Measurements from ENCODE around the gene ZNF598. TPM values are rescaled to one million over a fixed set of nuclear protein-coding genes. Genes with fewer than 3 reads are reported as not detected.

The ZNF598 gene
- polyA plus RNA-seq, 4 donors, result 26.7 to 51.9 (median 29.7) TPM

DNA sequence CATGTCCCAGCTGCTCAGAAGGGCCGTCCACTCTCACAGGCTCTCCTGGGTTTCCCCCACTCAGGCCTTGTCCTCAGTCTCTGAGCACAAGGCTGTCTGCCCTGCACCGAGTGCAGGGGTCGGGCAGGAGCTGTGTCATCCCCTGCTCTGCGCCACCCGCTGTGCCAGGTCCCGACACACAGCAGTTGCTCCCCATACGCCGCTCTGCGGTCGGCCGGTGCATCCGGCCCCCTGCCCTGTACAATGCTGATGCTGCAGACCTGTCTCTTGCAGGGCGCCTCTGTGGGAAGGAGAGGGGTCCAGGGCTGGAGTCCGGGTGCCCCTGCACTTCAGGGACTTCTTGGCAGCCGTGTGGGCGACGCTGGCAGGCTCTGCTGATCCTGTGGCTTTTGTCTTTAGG, 44.3 kb upstream of the ZNF598 start:
- Histone ChIP-seq H3K4me3 (ENCODE audit: low read depth in 1 of 3, low read length in 3 of 3) (no peak overlapping the region), H3K9me3 (ENCODE audit: control insufficient read depth in 2 of 2, insufficient read depth in 1 of 2, low read depth in 1 of 2, low read length in 1 of 2) (no peaks in the 10 kb centered on the region), H3K36me3 (ENCODE audit: control insufficient read depth in 3 of 3, insufficient read depth in 2 of 3, low read depth in 1 of 3, low read length in 3 of 3) (peaks cover 3 to 85% (median 13%) of the 10 kb centered on the region in 3 donors), H3K27me3 (ENCODE audit: control insufficient read depth in 3 of 3, insufficient read depth in 3 of 3, low read length in 3 of 3) (no peaks in the 10 kb centered on the region), H3K27ac (ENCODE audit: low read depth in 1 of 3, low read length in 2 of 3) (no peak overlapping the region), H3K4me1 (ENCODE audit: control insufficient read depth in 3 of 3, insufficient read depth in 2 of 3, low read depth in 1 of 3, low read length in 2 of 3) (peaks cover 0 to under 1% (median 0%) of the 10 kb centered on the region in 3 donors)
- WGBS, 3 donors, result 96 to 97% (median 96%) methylated on average over 17 of the region's 17 CpGs
- FAIRE-seq (no peak), DNase-seq (no peak)

DNA sequence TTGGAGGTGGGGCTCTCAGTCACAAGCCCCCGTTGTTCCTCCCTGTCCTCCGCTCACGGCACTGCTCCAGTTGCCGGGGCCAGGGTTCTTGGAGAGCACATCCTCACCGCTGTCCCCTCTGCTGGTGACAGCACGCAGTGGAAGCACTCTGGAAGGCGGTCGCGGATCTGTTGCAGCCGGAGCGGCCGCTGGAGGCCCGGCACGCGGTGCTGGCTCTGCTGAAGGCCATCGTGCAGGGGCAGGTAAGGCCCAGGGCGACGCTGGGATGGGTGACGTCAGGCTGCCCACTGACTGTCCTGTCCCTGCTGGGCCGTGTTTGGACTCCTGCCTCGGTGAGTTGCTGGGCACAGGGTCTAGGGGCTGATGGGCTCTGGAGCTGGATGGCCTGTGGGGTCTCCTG, 43.6 kb upstream of the ZNF598 start:
- FAIRE-seq, result no peak
- H3K36me3 ChIP-seq (ENCODE audit: control insufficient read depth in 3 of 3, insufficient read depth in 2 of 3, low read depth in 1 of 3, low read length in 3 of 3), result peaks cover 1 to 78% (median 10%) of the 10 kb centered on the region in 3 donors
- 95 to 96% (median 95%) methylated on average over 21 of the region's 21 CpGs for WGBS, 3 donors

DNA sequence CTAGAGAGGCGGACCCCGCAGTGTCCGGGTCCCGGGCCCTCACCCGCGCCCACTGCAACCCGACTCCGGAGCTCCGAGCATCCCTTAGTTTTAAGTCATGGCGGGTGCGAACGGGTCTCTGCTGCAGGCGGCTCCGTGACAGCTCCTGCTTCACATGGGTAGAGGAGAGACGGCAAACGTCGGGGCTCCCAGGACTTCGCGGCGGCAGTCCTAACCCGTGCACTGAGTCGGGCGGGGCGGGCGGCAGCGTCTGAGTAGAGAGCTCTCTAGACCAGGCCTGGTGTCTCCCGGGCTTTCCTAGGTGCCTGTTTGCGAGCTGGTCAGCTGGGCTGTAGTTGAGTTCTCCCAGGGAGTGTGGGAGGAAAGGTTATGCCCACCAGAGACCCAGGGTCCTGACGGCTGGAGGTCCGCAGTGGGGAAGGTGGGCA, 38.5 kb upstream of the ZNF598 start:
- H3K27me3 ChIP-seq (ENCODE audit: control insufficient read depth in 3 of 3, insufficient read depth in 3 of 3, low read length in 3 of 3), result no peaks in the 10 kb centered on the region
- H3K4me1 ChIP-seq (ENCODE audit: control insufficient read depth in 3 of 3, insufficient read depth in 2 of 3, low read depth in 1 of 3, low read length in 2 of 3), result peaks cover 0 to 11% (median 0%) of the 10 kb centered on the region in 3 donors
- H3K9me3 ChIP-seq (ENCODE audit: control insufficient read depth in 2 of 2, insufficient read depth in 1 of 2, low read depth in 1 of 2, low read length in 1 of 2), result no peaks in the 10 kb centered on the region
- DNase-seq (peak in 1 of 2 donors; percentile 27), FAIRE-seq (no peak)
- peak overlapping the region; percentile 27 to 43 (median 38) for H3K27ac ChIP-seq (ENCODE audit: low read depth in 1 of 3, low read length in 2 of 3)
- peak overlapping the region; percentile 74 to 91 (median 87) for H3K4me3 ChIP-seq (ENCODE audit: low read depth in 1 of 3, low read length in 3 of 3)
- peaks cover 0 to 62% (median 0%) of the 10 kb centered on the region in 3 donors for H3K36me3 ChIP-seq (ENCODE audit: control insufficient read depth in 3 of 3, insufficient read depth in 2 of 3, low read depth in 1 of 3, low read length in 3 of 3)
- 0 to 1% (median 1%) methylated on average over 26 to 30 of the region's 30 CpGs for WGBS, 3 donors

More for the DNA sequence above, 43.6 kb upstream of the ZNF598 start:
- Histone ChIP-seq H3K4me3 (ENCODE audit: low read depth in 1 of 3, low read length in 3 of 3) (no peak overlapping the region), H3K9me3 (ENCODE audit: control insufficient read depth in 2 of 2, insufficient read depth in 1 of 2, low read depth in 1 of 2, low read length in 1 of 2) (no peaks in the 10 kb centered on the region), H3K27me3 (ENCODE audit: control insufficient read depth in 3 of 3, insufficient read depth in 3 of 3, low read length in 3 of 3) (no peaks in the 10 kb centered on the region), H3K4me1 (ENCODE audit: control insufficient read depth in 3 of 3, insufficient read depth in 2 of 3, low read depth in 1 of 3, low read length in 2 of 3) (peaks cover 0 to 7% (median 0%) of the 10 kb centered on the region in 3 donors), H3K27ac (ENCODE audit: low read depth in 1 of 3, low read length in 2 of 3) (no peak overlapping the region)
- no peak for DNase-seq

DNA sequence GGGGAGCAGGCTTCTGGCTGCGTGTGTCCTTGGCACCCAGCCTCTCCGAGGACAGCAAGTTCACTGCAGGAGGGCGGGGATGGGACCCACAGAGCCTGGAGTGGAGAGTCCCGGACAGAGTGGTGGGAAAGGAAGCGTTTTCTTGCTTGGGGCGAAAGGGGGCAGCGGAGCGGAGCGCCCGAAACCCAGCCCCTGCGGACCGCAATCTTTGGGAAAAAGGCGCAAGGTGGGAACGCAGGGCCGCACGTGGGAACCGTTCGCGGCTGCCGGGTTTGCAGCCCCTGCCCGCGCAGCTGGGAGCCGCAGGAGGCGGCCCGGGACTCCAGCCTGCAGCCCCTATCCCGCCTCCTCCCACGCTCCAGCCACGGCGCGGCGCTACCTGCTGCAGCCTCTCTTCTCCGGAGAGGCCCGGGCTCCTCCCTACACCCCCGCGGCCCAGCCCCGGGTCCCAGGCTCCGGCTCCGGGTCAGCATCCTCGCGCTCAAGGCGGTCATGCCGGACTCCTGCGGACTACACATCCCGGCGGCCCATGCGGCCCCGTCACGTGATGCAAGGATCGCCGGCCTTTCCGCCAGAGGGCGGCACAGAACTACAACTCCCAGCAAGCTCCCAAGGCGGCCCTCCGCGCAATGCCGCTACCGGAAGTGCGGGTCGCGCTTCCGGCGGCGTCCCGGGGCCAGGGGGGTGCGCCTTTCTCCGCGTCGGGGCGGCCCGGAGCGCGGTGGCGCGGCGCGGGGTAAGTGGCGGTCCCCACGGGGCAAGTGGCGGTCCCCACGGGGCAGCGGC, 37.9 kb upstream of the ZNF598 start, which contains the start of the genes NTHL1 and TSC2:
Gene NTHL1, minus strand, starts transcription at position 505 of the 786 bp plus-strand sequence. Its CDS starts 11 bp downstream, at position 494.
Gene TSC2, plus strand, starts transcription at position 656 of the 786 bp plus-strand sequence. CDS start 631 bp downstream, outside the sequence.
- Histone ChIP-seq H3K27ac (ENCODE audit: low read depth in 1 of 3, low read length in 2 of 3) (peak within 1 kb of the TSS; percentile 27 to 61 (median 47)), H3K27me3 (ENCODE audit: control insufficient read depth in 3 of 3, insufficient read depth in 3 of 3, low read length in 3 of 3) (no peaks in the 10 kb centered on the region), H3K36me3 (ENCODE audit: control insufficient read depth in 3 of 3, insufficient read depth in 2 of 3, low read depth in 1 of 3, low read length in 3 of 3) (peaks cover 0 to 59% (median 0%) of the 10 kb centered on the region in 3 donors), H3K9me3 (ENCODE audit: control insufficient read depth in 2 of 2, insufficient read depth in 1 of 2, low read depth in 1 of 2, low read length in 1 of 2) (no peaks in the 10 kb centered on the region), H3K4me3 (ENCODE audit: low read depth in 1 of 3, low read length in 3 of 3) (peak within 1 kb of the TSS; percentile 74 to 91 (median 87)), H3K4me1 (ENCODE audit: control insufficient read depth in 3 of 3, insufficient read depth in 2 of 3, low read depth in 1 of 3, low read length in 2 of 3) (peaks cover 0 to 12% (median 0%) of the 10 kb centered on the region in 3 donors)
- WGBS, 3 donors, result 0 to 1% (median 1%) methylated on average over 50 to 81 of the region's 81 CpGs
- peak; percentile 94 to 99 for DNase-seq
- no peak for FAIRE-seq

DNA sequence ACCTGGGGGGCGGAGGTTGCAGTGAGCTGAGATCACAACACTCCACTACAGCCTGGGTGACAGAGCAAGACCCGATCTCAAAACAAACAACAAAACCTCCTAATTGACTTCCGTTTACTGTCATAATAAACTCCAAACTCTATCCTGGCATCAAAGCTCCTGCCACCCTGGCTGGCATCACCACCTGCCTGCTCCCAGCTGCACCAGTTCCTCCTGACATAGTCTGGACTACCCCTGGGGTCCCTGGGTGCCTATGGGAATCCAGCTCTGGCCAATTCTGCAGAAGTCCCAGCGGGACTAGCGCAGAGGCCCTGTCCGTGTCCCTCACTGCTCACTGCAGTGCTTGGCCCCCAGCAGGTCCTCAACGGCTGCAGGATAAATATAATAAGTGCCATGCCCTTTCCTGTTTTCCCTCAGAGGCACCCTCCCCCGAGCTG, 37.3 kb upstream of the ZNF598 start:
- Histone ChIP-seq H3K9me3 (ENCODE audit: control insufficient read depth in 2 of 2, insufficient read depth in 1 of 2, low read depth in 1 of 2, low read length in 1 of 2) (no peaks in the 10 kb centered on the region), H3K36me3 (ENCODE audit: control insufficient read depth in 3 of 3, insufficient read depth in 2 of 3, low read depth in 1 of 3, low read length in 3 of 3) (peaks cover 0 to 59% (median 0%) of the 10 kb centered on the region in 3 donors), H3K27ac (ENCODE audit: low read depth in 1 of 3, low read length in 2 of 3) (peak overlapping the region in 2 of 3 donors; percentile 47 to 61), H3K4me3 (ENCODE audit: low read depth in 1 of 3, low read length in 3 of 3) (peak overlapping the region in 2 of 3 donors; percentile 87 to 91), H3K4me1 (ENCODE audit: control insufficient read depth in 3 of 3, insufficient read depth in 2 of 3, low read depth in 1 of 3, low read length in 2 of 3) (peaks cover 0 to 18% (median 0%) of the 10 kb centered on the region in 3 donors), H3K27me3 (ENCODE audit: control insufficient read depth in 3 of 3, insufficient read depth in 3 of 3, low read length in 3 of 3) (no peaks in the 10 kb centered on the region)
- WGBS, 3 donors, result 12 to 21% (median 14%) methylated on average over 8 of the region's 8 CpGs
- FAIRE-seq (no peak), DNase-seq (no peak)

DNA sequence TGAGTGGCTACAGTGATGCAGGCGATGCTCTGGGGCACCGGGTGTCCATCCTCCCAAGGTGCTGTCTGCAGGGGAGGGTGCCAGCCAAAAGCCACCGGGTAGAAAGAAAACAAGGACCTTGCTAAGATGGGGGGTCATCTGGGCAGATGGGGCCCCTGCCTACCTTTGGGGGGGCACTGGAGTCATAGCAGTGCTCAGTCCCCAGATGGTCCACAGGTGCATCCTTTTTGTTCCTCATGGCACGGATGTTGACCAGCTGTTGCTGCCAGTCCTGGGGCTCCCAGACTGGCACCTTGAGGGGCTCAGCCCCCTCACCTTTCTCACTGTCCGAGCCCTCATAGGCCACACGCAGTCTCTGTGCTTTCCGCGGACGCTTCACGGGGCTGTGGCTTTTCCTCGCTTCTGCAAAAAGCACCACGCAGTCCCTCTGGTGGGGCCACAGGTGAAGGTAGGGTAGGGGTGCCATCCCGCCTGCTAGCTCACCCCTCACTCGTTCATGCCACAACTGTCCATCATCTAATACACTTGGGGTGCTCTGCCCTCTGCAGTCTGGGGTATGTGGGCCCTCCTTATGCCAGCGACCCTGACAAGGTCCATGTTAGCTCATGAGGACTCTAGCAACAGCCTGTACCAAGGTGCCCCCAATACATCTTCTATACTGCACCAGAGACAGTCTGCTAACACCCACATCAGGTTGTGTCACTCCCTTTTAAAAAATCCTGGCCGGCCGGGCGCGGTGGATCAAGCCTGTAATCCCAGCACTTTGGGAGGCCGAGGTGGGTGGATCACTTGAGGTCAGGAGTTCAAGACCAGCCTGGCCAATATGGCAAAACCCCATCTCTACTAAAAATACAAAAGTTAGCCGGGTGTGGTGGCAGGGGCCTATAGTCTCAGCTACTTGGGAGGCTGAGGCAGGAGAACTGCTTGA, 36.6 kb upstream of the ZNF598 start:
- Histone ChIP-seq H3K4me3 (ENCODE audit: low read depth in 1 of 3, low read length in 3 of 3) (no peak overlapping the region), H3K36me3 (ENCODE audit: control insufficient read depth in 3 of 3, insufficient read depth in 2 of 3, low read depth in 1 of 3, low read length in 3 of 3) (peaks cover 0 to 56% (median 0%) of the 10 kb centered on the region in 3 donors), H3K9me3 (ENCODE audit: control insufficient read depth in 2 of 2, insufficient read depth in 1 of 2, low read depth in 1 of 2, low read length in 1 of 2) (no peaks in the 10 kb centered on the region), H3K27me3 (ENCODE audit: control insufficient read depth in 3 of 3, insufficient read depth in 3 of 3, low read length in 3 of 3) (no peaks in the 10 kb centered on the region), H3K4me1 (ENCODE audit: control insufficient read depth in 3 of 3, insufficient read depth in 2 of 3, low read depth in 1 of 3, low read length in 2 of 3) (peaks cover 0 to 21% (median 0%) of the 10 kb centered on the region in 3 donors), H3K27ac (ENCODE audit: low read depth in 1 of 3, low read length in 2 of 3) (no peak overlapping the region)
- FAIRE-seq (no peak), DNase-seq (no peak)
- 85 to 86% (median 86%) methylated on average over 21 of the region's 21 CpGs for WGBS, 3 donors

DNA sequence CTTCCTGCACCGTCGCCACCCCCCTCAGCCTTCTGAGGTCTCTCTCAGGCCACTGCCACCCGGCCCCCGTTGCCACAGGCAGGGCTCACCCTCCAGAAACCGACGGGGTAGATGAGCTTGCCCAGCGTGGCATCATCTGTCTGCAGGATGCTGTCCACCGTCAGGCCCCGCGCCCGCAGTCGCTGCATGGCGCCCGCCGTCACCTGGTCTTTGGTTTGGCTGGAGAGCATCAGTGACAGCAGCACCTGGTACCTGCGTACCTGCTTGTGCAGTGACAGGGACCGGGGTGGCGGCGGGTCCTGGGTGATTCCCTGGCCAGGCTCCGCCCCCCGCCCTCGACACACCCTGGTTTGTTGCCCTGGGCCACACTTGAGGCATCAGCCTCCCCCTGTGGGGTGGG, 34.9 kb upstream of the ZNF598 start:
- FAIRE-seq, result no peak
- Histone ChIP-seq H3K27ac (ENCODE audit: low read depth in 1 of 3, low read length in 2 of 3) (no peak overlapping the region), H3K27me3 (ENCODE audit: control insufficient read depth in 3 of 3, insufficient read depth in 3 of 3, low read length in 3 of 3) (no peaks in the 10 kb centered on the region), H3K4me3 (ENCODE audit: low read depth in 1 of 3, low read length in 3 of 3) (no peak overlapping the region), H3K9me3 (ENCODE audit: control insufficient read depth in 2 of 2, insufficient read depth in 1 of 2, low read depth in 1 of 2, low read length in 1 of 2) (no peaks in the 10 kb centered on the region), H3K36me3 (ENCODE audit: control insufficient read depth in 3 of 3, insufficient read depth in 2 of 3, low read depth in 1 of 3, low read length in 3 of 3) (peaks cover 0 to 58% (median 0%) of the 10 kb centered on the region in 3 donors), H3K4me1 (ENCODE audit: control insufficient read depth in 3 of 3, insufficient read depth in 2 of 3, low read depth in 1 of 3, low read length in 2 of 3) (peaks cover 0 to 37% (median 0%) of the 10 kb centered on the region in 3 donors)
- 86 to 91% (median 91%) methylated on average over 17 to 22 of the region's 22 CpGs for whole genome bisulfite sequencing, 3 donors
- DNase-seq, result no peak

Measured in small intestine (tissue), 7 donors.